B cell (primary cell): ENCODE results near the gene ZNF716.

Experiments
- EZH2 ChIP-seq: IDR thresholded peaks from 2 replicates; pipeline ENCODE4 v1.6.1; 2012; ENCODE audit warnings: borderline replicate concordance, low read depth, mild to moderate bottlenecking, moderate library complexity, low read length; ENCODE audit not compliant: insufficient read depth, poor library complexity, severe bottlenecking
- TF ChIP-seq, protein P1 (sequence below): fragments of 200-600 bp; IDR thresholded peaks from one replicate; pipeline ENCODE4 v1.8.0; 2022; ENCODE audit warnings: antibody characterized with exemption, mild to moderate bottlenecking

DNA sequence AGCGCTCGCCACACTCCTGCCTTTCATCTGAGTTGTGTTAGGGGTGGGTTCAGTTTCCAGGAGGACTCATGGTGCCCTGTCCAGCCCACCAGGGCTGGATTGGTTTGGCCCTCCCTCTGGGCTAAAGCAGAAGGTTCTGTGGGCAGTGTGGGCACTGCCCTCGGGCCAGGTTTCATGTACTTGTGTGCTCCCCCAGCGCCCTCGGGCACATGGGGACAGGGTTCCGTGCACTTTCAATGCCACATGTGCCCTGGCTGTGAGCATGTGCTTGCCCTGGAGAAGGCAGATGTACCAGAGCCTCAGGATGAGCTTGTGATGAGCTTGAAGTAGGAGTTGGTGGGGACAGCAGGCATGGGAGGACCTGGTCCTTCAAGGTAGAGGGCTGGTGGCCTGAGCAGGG, 35.6 kb upstream of the ZNF716 start:
- TF ChIP-seq, protein P1, sequence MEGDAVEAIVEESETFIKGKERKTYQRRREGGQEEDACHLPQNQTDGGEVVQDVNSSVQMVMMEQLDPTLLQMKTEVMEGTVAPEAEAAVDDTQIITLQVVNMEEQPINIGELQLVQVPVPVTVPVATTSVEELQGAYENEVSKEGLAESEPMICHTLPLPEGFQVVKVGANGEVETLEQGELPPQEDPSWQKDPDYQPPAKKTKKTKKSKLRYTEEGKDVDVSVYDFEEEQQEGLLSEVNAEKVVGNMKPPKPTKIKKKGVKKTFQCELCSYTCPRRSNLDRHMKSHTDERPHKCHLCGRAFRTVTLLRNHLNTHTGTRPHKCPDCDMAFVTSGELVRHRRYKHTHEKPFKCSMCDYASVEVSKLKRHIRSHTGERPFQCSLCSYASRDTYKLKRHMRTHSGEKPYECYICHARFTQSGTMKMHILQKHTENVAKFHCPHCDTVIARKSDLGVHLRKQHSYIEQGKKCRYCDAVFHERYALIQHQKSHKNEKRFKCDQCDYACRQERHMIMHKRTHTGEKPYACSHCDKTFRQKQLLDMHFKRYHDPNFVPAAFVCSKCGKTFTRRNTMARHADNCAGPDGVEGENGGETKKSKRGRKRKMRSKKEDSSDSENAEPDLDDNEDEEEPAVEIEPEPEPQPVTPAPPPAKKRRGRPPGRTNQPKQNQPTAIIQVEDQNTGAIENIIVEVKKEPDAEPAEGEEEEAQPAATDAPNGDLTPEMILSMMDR = no peak
- TF ChIP-seq EZH2 = no peak
